Measurements from ENCODE around the gene TFRC. TPM values are rescaled to one million over a fixed set of nuclear protein-coding genes. Genes with fewer than 3 reads are reported as not detected.
A peak's percentile ranks its signal among the peaks of the same experiment; 100 is the strongest.
"Not testable (repeated sequence)": the region's sequence is repeated elsewhere in the genome, so short reads cannot be mapped to it uniquely, and the experiment has no call there.

The TFRC gene
- polyA plus RNA-seq, 4 donors = 36.9 to 57.4 (median 41.1) TPM

- DNase-seq (ENCODE audit: low read depth in 4 of 4, low spot score in 3 of 4) = no peak
These were observed 30.4 kb downstream of the TFRC start for GRCh38 chr3:196051282-196052076.

DNA sequence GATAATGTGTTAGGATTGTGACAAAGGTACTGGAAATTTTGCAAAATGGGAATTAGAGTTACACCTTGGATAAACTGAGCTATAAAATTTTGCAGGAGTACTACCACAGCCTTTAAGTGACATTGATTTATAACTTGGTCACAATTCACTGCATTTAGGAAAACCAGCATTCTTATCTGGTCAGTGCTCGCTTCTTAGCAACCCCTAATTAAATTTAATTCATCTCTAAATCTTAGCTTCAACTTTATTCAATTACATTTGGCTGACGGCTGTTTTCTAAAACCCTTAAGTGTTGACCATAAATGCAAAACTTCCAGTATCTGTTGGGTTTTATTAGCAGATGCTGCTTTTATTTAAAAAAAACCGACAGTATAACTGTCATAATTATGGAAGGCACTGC, 31.3 kb downstream of the TFRC start:
- peak in 1 of 4 donors; percentile 1 for DNase-seq (ENCODE audit: low read depth in 4 of 4, low spot score in 3 of 4)

DNA sequence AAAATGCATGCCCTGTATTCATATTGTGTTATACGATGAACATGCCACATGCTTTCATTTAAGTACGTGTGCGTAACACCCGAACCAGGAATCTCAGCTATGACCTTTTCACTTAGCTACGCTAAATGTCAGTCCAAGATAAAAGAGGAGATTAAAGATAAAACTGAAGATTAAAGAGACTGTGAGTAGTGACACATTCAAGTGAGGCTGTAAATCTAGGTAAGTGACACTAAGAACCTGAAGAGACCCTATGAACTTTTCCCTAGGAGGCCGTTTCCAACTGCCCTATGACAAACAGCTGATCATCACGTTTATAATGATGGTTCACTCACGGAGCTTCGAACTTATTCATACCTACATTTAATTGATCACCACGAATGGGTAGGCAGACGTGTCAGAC, 32.2 kb downstream of the TFRC start:
- DNase-seq (ENCODE audit: low read depth in 4 of 4, low spot score in 3 of 4) = no peak

DNA sequence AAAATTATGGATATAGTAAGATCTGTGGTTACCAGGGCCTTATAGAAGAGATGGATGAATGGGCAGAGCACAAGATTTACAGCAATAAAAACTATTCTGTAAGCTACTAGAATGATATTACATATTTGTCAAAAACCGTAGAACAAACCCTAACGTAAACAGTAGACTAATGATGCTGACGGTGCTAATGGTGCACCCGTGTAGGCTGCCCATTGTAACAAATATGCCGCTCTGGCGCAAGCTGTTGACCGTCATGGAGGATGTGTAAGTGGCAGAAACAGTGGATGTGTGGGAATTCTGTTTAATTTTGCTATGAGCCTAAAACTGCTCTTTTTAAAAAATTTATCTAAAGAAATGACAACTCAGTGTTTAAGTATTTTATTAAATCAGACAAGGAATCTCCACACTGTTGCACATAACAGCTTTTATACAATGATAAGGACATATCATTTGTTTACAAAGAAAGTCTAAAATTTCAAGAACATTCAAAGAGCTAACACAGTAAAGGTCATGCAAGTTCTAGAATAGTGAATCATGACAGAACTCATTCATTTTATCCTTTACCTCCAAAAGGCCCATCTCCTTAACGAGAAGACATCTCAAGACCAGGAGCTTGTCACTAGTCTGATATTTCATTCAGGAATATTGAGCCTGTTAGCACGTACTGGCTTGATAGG, 32.8 kb downstream of the TFRC start:
- no peak for DNase-seq (ENCODE audit: low read depth in 4 of 4, low spot score in 3 of 4)

- DNase-seq (ENCODE audit: low read depth in 4 of 4, low spot score in 3 of 4) = no peak
These were observed 34.4 kb downstream of the TFRC start for GRCh38 chr3:196047391-196048030.

DNA sequence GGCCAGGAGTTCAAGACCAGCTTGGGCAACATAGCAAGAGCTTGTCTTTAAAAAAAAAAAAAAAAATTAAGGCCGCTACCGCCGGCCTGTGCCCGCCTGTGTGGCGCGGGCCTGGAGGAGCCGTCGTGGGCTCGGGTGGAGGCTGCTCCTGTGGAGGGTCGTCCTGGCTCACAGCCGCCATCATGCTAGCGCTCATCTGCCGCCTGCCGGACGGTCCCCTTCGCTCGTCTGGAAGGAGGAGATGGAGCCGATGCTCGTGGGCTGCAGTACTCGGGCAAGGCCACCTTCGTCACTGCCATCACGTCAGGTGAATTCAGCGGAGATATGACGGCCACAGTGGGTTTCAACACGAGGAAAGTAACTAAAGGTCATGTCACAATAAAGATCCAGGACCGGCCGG, 37.4 kb downstream of the TFRC start:
- DNase-seq (ENCODE audit: low read depth in 4 of 4, low spot score in 3 of 4) = no peak

DNA sequence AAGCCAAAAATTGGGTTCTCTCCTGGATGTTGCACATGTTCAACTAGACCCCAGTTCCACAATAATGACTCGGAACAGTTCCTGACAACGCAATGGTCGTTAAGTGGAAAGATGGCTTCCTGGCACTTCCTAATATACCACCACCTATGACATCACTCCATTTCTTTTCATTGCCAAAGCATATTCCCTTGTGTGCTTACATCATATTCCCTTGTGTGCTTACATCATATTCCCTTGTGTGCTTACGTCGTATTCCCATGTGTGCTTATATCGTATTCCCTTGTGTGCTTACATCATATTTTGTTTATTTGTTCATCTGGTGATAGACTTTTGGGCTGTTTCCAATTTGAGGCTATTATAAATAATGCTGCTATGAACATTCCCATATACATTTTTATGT, 39.2 kb downstream of the TFRC start:
- no peak for DNase-seq (ENCODE audit: low read depth in 4 of 4, low spot score in 3 of 4)

DNA sequence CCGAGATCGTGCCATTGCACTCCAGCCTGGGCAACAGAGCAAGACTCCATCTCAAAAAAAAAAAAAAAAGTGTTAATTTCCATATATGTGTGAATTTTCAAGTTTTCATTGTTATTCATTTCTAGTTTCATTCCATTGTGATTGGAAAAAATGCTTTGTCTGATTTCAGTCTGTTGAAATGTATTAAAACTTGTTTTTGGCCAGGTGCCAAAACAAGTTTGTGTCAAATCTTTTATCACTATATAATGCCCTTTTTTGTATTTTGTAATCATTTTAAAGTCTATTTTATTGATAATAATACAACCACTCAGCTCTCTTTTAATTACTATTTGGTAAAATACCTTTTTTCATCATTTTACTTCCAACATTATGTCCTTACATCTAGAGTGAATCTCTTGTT, 42.5 kb downstream of the TFRC start:
- no peak for DNase-seq (ENCODE audit: low read depth in 4 of 4, low spot score in 3 of 4)

DNA sequence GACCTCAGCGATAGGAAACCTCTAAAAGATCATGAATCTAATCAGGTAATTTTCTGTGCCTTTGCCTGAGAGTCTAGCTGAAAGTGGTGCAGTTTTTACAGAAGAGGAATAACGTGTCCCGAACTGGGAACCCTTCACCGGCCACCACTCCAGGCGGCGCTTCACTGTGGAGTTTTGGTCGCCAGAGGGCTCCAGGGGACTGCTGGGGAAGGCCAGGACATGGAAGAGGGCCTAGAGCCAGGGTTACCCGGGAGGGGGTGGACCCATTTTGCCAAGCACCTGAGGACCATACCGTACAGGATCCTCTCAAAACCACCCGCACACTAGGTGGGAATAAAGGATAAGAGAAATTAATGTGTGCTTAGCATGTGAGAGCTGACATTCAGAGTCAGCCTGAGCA, 55.8 kb downstream of the TFRC start:
- not testable (repeated sequence) for DNase-seq (ENCODE audit: low read depth in 4 of 4, low spot score in 3 of 4)

DNA sequence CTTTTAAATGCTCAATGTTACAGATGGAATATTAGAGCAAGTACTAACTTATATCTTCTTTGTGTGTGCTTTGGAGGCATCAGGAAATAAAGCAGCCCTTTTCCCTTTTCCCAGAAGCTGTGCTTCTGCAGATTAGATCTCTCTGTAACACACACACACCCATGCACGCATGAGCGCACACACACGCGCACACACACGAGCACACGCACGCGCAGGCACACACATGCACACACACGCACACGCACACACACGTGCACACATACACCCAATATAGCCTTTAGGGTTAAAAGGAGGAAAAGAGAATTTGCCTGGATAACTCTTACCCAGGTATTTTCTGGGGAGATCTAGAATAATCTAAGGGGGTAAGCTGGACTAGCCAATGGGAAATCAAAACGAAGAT, 56.9 kb downstream of the TFRC start:
- DNase-seq (ENCODE audit: low read depth in 4 of 4, low spot score in 3 of 4) = no peak

DNA sequence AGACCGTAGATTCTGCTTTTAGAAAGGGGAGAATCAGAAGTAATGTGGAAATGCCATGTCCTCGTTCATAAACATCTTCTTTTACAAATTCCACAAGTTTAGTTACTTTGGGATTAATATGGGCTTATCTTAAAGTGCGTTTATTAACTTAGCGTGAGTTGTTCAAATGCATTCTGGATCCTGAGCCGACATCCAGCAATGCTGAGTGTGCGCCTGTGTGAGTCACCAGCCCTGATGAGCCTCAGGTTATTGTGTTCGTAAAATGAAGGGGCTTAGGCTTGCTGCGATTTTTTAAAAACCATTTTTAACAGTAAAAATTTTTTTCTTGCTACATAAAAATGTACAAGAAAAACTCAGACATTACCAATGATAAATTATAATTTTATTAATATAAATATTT, 57.9 kb downstream of the TFRC start:
- DNase-seq (ENCODE audit: low read depth in 4 of 4, low spot score in 3 of 4) = no peak

DNA sequence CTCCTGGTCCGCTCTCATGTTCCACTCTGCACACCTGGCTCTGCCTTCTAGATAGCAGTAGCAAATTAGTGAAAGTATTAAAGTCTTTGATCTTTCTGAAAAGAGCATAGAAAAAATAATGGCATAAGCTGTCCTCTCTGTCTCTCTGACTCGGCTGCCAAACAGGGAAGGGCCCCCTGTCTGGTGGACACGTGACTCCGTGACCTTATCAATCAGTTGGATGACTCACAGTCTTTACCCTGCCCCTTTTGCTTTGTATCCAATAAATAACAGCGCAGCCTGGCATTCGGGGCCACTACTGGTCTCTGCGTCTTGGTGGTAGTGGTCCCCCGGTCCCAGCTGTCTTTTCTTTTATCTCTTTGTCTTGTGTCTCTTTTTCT, 59.4 kb downstream of the TFRC start:
- not testable (repeated sequence) for DNase-seq (ENCODE audit: low read depth in 4 of 4, low spot score in 3 of 4)

DNA sequence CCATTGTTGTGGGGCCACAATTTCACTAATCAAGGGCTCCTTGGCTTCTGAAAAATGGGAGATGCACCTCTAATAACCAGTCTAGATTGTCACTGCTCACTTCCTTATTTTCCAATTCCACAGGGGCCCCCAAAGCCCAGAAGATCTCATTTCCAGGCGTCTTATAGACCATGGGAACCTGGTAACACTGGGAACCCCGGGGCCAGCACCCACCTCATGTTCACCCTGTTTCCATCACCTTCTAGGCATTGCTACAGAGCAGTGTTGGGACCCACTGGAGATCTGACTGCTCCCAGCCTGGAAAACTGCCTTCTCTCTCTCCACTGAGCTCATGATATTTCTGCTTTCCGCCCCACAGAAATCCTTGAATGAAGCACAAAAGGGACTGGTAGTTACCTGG, 61.5 kb downstream of the TFRC start:
- DNase-seq (ENCODE audit: low read depth in 4 of 4, low spot score in 3 of 4) = no peak

DNA sequence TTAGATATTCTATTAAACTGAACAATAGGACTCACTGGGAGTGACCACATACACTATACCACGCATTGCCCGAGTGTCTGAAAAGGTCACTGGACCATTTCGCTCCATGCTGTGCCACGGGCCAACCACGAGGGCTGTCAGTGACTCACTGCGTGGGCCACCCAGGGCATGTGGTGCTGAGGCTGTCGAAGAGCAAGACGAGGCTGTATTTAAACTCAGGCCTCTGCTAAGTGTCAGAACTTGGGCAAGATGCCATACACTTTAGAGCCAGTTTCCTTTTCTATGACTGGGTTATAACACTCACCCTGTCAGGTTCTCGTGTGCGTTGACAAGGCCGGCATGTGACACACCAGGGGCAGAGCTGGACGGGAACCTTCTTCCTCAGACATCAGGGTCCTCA, 62.3 kb downstream of the TFRC start:
- DNase-seq (ENCODE audit: low read depth in 4 of 4, low spot score in 3 of 4) = not testable (repeated sequence)

- not testable (repeated sequence) for DNase-seq (ENCODE audit: low read depth in 4 of 4, low spot score in 3 of 4)
These were observed 63.7 kb downstream of the TFRC start for GRCh38 chr3:196018159-196018558.

- DNase-seq (ENCODE audit: low read depth in 4 of 4, low spot score in 3 of 4) = no peak
These were observed 65.4 kb downstream of the TFRC start for GRCh38 chr3:196016485-196016884.

DNA sequence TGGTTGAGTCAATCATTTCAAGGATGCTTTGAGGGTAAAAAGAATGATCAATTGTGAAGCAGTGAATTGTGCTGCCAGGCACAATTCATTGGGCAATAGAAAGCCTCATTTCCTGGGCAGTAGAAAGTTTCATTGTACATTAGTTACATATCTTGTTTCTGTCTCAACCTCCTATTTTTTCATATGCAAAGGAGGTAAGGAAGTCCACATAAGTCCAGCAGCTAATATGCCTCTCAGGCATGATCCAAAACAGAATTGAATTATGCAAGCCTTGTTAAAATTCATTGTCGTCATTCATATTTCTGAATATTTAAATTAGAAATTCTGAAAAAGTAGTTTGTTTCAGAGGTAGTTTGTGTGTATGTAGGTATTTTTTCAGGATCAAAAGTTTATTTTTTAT, 65.8 kb downstream of the TFRC start:
- DNase-seq (ENCODE audit: low read depth in 4 of 4, low spot score in 3 of 4) = no peak

- DNase-seq (ENCODE audit: low read depth in 4 of 4, low spot score in 3 of 4) = no peak
These were observed 68.1 kb downstream of the TFRC start for GRCh38 chr3:196013587-196014487.

DNA sequence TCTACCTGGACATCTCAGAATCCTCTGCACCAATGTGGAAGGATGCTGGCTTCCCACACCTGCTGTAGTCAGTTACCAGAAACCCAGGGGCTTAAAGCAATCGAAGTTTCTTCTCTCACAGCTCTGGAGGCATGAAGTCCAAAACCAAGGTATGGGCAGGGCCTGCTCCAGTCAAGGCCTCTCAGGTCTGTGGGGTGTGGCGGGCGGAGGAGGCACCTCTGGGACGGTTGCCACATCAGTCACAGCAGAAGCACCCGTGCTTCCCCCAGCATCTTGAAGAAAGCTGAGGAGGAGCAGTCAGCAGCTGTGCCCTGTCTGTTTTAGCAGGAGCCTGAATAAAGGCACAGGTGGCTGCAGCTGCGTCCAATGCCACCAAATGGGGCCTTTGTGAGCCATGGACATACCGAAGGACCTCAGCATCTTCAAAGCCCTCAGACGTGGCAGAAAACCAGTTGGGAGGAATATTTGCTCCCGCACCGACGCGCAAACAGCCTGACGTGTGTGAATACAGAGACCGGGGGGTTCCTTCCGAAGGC, 68.9 kb downstream of the TFRC start:
- DNase-seq (ENCODE audit: low read depth in 4 of 4, low spot score in 3 of 4) = no peak

DNA sequence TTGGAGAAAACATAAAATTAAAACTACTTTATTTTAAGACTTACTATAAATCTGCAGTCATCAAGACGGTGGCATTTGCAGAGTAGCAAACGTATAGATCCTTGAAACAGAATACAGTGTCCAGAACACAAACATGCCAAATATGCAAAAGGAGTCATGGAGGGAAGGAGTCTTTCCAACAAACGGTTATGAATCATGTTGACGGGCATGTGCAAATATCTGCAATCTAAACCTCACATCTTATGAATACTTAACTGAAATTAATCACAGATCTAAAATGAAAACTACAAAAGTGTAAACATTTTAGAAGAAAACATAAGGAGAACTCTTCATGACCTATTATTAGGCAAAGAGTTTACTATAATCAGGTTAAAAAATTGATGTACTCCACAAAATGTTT, 69.4 kb downstream of the TFRC start:
- no peak for DNase-seq (ENCODE audit: low read depth in 4 of 4, low spot score in 3 of 4)

GRCh38 chr3:196009456-196009855, 72.4 kb downstream of the TFRC start:
- no peak for DNase-seq (ENCODE audit: low read depth in 4 of 4, low spot score in 3 of 4)
